Measurements from ENCODE around the gene SIAH1.
"Not testable (repeated sequence)": the region's sequence is repeated elsewhere in the genome, so short reads cannot be mapped to it uniquely, and the experiment has no call there.

The SIAH1 gene

DNA sequence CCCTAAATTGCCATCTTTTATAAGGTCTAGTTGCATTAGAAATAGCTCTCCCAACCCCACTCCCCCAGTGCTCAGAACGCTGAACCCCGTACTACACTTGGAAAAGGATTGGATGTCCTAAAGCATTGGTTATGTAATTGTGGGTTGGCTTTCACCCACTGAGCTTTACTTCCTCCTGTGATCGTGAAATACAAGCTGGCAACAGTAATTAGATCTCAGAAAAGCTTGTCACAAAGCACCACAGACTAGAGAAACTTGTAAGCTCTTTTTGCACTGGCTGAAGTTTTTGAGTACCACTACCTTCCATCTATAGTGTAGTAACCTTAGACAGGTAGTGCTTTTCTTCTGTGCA is 54.4 kb downstream of the SIAH1 start:
- DNase-seq = no peak

DNA sequence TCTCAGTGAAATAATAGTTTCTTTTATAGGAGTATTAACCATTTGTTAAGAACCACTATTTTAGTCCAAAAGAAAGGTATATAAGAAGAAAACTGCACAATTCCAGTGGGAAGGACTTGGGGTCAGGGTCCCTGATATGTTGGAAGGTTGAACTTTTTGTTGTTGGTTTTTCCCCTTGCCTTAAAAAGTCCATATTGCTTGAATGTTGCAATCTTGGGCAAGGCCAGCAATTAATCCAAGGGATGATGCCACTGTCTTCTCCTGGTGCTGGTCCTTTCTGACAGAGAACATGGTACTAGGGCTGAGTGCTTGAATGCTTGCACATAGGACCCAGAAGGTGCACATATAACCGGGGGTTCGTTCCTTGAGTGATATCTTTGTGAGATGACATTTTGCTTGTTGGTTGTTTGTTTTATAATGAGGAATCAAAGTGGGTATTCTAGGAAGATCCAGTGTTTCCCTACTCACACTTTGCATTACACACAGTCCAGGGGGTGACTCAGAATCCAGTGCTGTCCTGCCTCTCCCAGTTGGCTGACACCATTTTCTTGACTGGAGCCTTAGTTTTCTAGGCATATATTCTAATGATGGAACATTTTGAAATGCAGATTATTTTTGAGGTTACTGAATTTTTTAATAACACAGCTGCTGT is 54.9 kb downstream of the SIAH1 start:
- no peak for DNase-seq

DNA sequence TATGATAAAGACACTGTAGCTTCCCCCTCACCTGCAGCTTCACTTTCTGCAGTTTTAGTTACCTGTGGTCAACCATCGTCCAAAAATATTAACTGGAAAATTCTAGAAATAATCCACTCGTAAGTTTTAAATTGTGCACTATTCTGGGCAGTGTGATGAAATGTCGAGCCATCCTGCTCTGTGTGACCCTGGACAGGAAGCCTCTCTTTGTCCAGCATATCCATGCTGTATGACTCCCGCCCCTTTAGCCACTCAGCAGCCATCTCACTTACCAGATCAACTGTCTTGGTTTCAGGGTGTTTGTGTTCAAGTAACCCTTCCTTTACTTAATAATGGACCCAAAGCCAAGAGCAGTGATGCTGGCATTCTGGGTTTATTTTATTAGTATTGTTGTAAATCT is 56.1 kb downstream of the SIAH1 start:
- DNase-seq = no peak

DNA sequence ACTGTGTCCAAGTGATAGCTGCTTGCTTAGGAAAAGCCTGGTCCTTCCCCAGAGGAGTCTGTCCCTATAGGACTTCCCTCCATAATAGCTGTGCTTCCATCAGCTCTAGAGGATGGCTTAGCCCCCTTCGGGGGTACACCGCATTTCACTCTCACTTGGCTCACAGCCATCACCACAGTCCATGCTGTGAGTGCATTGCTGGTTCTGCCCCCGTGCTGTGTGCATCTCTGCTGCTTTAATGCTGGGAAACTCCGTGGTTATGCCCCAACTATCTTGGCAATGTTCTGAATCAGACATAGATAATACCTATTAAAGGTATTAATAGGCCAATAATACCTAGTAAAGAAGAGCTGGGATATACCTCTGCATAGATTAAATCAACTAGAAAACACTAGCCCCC is 58.3 kb downstream of the SIAH1 start:
- DNase-seq = no peak

DNA sequence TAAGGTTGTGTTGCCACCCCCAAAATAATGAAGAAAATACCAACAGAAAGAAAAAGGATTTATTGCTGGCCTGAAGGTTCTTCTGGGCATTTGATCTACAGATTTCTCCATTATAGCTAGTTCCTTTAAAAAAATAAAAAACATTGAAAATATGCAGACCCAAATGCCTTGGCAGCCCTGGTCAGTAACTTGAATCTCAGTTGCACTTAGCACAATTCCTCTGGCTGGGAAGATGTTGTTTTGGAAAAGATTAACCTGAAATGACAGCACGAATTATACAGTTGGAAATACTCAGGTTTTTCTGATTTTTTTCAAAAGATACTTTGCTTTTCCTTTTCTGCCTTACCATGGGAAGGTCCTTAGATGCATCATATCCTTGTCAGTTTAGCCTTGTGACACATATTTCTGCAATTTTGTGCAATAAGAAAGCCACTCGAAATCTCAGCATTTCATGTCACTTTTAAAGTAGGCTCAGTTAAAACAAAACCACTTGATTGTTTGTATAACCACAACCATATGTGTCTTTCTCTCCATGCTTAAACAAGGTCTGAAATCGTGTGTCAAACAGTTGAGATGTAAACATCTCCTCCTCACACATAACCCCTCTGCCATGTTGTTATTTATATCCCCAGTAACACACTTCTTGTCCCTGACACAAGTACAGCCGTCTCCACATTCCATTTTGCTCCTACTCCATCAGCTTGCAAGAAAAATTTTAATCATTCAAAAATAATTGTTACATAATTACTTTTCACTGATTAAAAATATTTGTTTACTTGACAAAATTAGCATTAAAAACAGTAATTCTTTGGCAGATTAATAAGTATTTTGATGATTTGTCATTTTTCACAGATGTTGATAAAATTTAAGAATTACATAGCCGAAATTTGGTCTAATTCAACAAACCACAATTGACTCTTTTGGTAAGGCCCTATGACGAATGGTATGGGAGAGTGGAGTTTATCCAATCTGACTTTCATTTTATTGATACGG is 61.1 kb downstream of the SIAH1 start:
- DNase-seq = no peak

DNA sequence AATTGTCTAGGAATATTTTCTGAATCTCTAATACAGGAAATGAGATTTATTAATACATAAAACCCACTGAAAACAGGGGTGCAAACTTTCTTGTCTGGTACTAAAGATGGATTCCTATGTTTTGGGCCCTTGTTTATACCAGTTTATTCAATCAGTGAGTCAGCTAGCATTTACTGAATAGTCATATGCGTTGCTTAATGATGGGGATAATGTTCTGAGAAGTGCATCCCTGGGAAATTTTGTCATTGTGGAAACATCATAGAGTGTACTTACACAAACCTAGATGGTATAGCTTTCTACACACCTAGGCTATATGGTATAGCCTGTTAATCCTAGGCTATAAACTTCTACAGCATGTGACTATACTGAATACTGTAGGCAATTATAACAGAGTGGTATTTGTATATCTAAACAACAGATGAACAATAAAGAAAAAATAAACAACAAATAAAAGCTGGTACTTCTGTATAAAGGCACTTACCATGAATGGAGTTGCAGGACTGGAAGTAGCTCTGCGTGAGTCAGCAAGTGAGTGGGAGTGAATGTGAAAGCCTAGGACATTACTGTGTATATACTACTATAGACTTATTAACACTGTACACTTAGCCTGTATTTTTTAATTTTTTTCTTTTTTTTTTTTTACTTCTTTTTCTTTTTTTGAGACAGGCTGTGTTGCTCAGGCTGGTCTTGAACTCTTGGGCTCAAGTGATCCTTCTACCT is 63.7 kb downstream of the SIAH1 start:
- no peak for DNase-seq

DNA sequence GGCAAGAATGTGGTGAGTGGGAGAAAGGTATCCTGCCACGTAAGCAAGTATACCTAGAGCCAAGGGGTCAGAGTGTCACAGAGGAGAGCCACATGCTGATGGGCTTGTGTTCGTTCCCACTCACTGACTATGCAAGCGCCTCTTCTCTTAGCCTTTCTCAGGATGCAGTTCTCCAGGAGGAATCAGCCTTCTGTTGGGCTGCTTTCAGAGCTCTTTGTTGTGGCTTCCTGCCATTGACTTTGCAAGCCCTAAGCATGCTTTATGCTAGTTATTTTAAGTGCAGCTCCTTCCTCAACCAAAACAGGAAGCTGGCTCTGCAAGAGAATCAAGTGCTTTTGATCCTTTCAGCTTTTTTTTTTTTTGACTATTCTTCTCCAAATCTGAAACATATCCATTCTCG is 66.6 kb downstream of the SIAH1 start:
- DNase-seq = peak; percentile 46

DNA sequence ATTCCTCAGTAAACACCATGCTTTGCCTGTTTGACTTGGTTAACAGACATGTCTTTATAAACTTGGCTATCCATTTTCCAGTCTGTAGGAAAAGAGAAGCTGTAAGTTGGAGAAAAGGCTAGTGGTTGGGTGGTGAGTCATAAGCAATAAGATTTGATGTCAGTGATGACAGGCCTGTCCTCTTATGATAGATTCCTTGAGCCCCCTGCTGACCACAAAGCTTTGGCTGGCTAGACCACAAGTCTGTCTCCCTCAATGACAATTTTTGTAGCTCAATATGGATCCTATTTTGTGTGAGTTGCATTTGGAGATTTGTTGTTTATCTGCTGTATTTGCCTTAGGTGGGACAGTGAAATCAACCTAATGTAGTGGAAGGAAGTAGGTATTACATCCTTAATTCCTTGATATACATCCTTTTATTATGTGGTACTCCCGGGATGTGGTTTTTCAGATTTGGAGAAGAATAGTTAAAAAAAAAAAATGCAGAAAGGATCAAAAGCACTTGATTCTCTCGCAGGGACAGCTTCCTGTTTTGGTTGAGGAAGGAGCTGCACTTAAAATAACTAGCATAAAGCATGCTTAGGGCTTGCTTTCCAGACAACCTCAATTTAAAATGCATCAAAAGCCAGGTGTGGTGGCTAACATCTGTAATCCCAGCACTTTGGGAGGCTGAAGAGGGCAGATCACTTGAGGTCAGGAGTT is 67.4 kb downstream of the SIAH1 start:
- peak; percentile 63 for DNase-seq

DNA sequence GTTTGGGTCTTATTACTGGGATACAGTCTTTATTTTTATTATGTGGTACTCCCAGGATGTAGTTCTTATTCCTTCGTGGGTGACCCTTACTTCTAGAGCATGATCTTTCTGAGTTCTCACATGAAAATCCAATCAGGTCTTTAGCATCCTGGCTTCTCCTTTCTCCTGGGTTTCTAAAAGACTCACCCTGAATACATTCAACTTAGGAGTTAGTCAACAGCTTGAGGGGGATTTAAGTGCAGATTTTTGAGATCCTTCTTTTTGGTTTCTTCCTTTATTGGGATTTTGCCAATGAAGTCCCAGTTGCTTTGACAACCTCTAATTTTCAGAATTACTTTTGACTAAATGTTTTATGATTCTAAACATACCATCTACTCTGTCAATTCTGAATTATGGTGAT is 68.2 kb downstream of the SIAH1 start:
- no peak for DNase-seq

DNA sequence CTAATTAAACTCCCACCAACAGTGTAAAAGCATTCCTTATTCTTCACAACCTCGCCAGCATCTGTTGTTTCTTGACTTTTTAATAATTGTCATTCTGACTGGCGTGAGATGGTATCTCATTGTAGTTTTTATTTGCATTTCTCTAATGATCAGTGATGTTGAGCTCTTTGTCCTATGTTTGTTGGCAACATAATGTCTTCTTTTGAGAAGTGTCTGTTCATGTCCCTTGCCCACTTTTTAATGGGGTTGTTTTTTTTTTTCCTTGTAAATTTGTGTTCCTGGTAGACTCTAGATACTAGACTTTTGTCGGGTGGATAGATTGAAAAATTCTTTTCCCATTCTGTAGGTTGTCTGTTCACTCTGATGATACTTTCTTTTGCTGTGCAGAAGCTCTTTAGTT is 71.3 kb downstream of the SIAH1 start:
- DNase-seq = not testable (repeated sequence)

DNA sequence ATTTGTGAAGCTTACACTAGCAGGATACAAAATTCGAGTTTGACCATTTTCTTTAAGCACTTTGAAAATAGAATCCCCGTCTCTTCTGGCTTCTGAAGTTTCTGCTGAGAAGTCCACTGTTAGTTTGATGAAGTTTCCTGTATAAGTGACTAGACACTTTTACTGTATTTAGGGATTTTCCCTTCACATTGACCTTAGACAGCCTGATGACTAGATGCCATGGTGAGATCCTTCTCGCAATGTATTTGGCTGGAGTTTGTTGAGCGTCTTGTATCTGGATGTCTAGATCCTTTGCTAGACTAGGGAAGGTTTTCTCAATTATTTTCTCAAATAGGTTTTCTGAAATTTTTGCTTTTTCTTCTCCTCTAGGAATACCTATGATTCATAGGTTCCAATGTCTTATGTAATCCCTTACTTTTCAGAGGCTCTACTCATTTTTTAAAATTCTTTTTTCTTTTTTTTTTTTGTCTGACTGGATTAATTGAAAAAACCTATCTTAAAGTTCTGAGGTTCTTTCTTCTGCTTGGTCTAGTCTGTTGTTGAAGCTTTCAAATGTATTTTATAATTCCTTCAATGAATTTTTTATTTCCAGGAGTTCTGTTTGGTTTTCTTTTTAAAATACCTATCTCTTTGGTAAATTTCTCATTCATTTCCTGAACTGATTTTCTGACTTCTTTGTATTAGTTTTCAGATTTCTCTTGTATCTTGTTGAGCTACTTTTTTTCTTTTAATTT is 74.1 kb downstream of the SIAH1 start:
- DNase-seq = no peak

Data from activated CD4-positive, alpha-beta T cell treated with anti-CD3 and anti-CD28 coated beads, Interleukin-10, Interleukin-2, amounts not matched to agents 100 ng/mL and 50 ng/mL, durations not matched to agents 16 hours and 8 hours (primary cell).